Ovary (tissue), 9 donors: ENCODE measurements around the gene STAT4. TPM values are rescaled to one million over a fixed set of nuclear protein-coding genes. Genes with fewer than 3 reads are reported as not detected.

Experiments
- DNase-seq, 5 donors: peaks; one replicate each; pipeline ENCODE4 v3.0.0-alpha.2; 2019 to 2020
- H3K27ac ChIP-seq, 2 donors: fragments of 200-600 bp; one replicate each; pipeline versions ENCODE4 v1.5.1 to v1.8.0; 2019 to 2022
- H3K27me3 ChIP-seq: fragments of 200-600 bp; one replicate; pipeline ENCODE4 v1.8.0; 2022
- H3K36me3 ChIP-seq: fragments of 200-600 bp; sonication (generic); one replicate; pipeline ENCODE4 v1.5.1; 2019
- H3K4me1 ChIP-seq: one replicate; pipeline ENCODE4 v1.8.1; 2013; ENCODE audit warnings: mild to moderate bottlenecking, moderate library complexity; ENCODE audit not compliant: insufficient read depth
- H3K4me3 ChIP-seq: fragments of 200-600 bp; sonication (generic); one replicate; pipeline ENCODE4 v1.5.1; 2017
- H3K9me3 ChIP-seq, 2 donors: fragments of 200-600 bp in 1 of 2; sonication (generic) in 1 of 2; one replicate each; pipeline versions ENCODE4 v1.5.1 to v1.8.1; 2013 to 2019; ENCODE audit warnings: mild to moderate bottlenecking in 1 of 2, moderate library complexity in 1 of 2
- EP300 ChIP-seq: sonication (generic); formaldehyde crosslinking; IDR thresholded peaks from one replicate; pipeline ENCODE4 v1.6.1; 2017; ENCODE audit warnings: antibody characterized with exemption
- POLR2A ChIP-seq: fragments of 450-650 bp; IDR thresholded peaks from one replicate; pipeline ENCODE4 v1.6.1; 2017; ENCODE audit warnings: antibody characterized with exemption, mild to moderate bottlenecking, moderate library complexity
- WGBS, 3 donors: extraction: QIAGEN DNeasy Blood & Tissue Kit in 1 of 3; methylation state at CpG; one replicate each; pipeline versions ENCODE4 v1.1.5 to v1.1.7; 2013 to 2017; 5-methylcytosine and 5-hydroxymethylcytosine counted together
- intact Hi-C, 4 donors: fragments of 100-400 bp; cut with DNase I; formaldehyde crosslinking; loops; one replicate each; pipeline versions ENCODE4 v1.11.0 to v1.15.1; 2022 to 2023
- polyA plus RNA-seq, 2 donors: library from polyadenylated mRNA; stranded (reverse); fragments of 200-250 nt in 1 of 2; fragments of 350-450 nt in 1 of 2; fragmentation: Illumina TruSeq in 1 of 2; extraction: RNeasy Lipid Tissue Mini Kit (QIAGEN cat#74804) in 1 of 2; gene quantifications; one replicate each; pipeline ENCODE4 v1.2.3, GENCODE V29; 2013 to 2014
- total RNA-seq, 7 donors: library from RNA; depleted of rRNA in 2 of 7; stranded (reverse); fragments of >200 nt in 2 of 7; fragmentation: NEBNext Ultra II Directional in 3 of 7; extraction: Animal tissue kit (Norgen Biotek cat#: 25700) in 3 of 7; gene quantifications; one replicate each; pipeline versions ENCODE4 v1.1.0 to v1.2.4, GENCODE V29; 2016 to 2023
- TF ChIP-seq, protein P1 (sequence below), 3 donors: fragments of 450-650 bp in 2 of 3; fragments of 200-600 bp in 1 of 3; IDR thresholded peaks; one replicate each; pipeline versions ENCODE4 v1.5.1 to v1.8.0; 2016 to 2022; ENCODE audit warnings: antibody characterized with exemption in 3 of 3, mild to moderate bottlenecking in 1 of 3
- donor health status: DM: no; HTN: no; CAD: no; lungs with moderate emphysema.
- donor health status: DM: no; HTN: no; CAD: no.
- donor health status: Bipolar disorder and iron deficiency.
- donor health status: DM: yes; HTN: yes; CAD: no.
- donor health status: DM: no; HTN: no; CAD: no.
- donor health status: DM: yes; HTN: yes; CAD: no.

The STAT4 gene
- total and polyA plus RNA-seq, 9 donors = 0.52 to 3.6 (median 1.5) TPM

- DNase-seq = no peak
Measured at GRCh38 chr2:191003405-191004309, 147.1 kb downstream of the STAT4 start.

GRCh38 chr2:191001624-191002023, 149.2 kb downstream of the STAT4 start:
- Histone ChIP-seq H3K4me3 (no peak overlapping the region), H3K27me3 (no peaks in the 10 kb centered on the region), H3K27ac (no peak overlapping the region), H3K9me3 (no peaks in the 10 kb centered on the region), H3K36me3 (no peaks in the 10 kb centered on the region), H3K4me1 (no peaks in the 10 kb centered on the region)
- no peak for DNase-seq
- intact Hi-C loops = no loop called here
- TF ChIP-seq EP300 = no peak
- 90 to 94% (median 92%) methylated on average over 3 of the region's 3 CpGs for WGBS, 3 donors

More at GRCh38 chr2:191003405-191004309, 147.1 kb downstream of the STAT4 start:
- no peak for TF ChIP-seq EP300
- no peaks in the 10 kb centered on the region for H3K36me3 ChIP-seq
- intact Hi-C loops = no loop called here
- 89 to 94% (median 92%) methylated on average over 6 of the region's 6 CpGs for WGBS, 3 donors
- H3K4me3 ChIP-seq = no peak overlapping the region
- H3K27me3 ChIP-seq = no peaks in the 10 kb centered on the region
- no peaks in the 10 kb centered on the region for H3K9me3 ChIP-seq
- no peaks in the 10 kb centered on the region for H3K4me1 ChIP-seq
- H3K27ac ChIP-seq = no peak overlapping the region

GRCh38 chr2:191001032-191001431, 149.8 kb downstream of the STAT4 start:
- TF ChIP-seq POLR2A = no peak
- H3K9me3 ChIP-seq = no peaks in the 10 kb centered on the region
- 63 to 74% (median 64%) methylated on average over 2 of the region's 2 CpGs for WGBS, 3 donors
- no peaks in the 10 kb centered on the region for H3K36me3 ChIP-seq
- no peaks in the 10 kb centered on the region for H3K4me1 ChIP-seq
- H3K4me3 ChIP-seq = no peak overlapping the region
- H3K27me3 ChIP-seq = no peaks in the 10 kb centered on the region
- no peak for DNase-seq
- no peak overlapping the region for H3K27ac ChIP-seq
- intact Hi-C loops = no loop called here

DNA sequence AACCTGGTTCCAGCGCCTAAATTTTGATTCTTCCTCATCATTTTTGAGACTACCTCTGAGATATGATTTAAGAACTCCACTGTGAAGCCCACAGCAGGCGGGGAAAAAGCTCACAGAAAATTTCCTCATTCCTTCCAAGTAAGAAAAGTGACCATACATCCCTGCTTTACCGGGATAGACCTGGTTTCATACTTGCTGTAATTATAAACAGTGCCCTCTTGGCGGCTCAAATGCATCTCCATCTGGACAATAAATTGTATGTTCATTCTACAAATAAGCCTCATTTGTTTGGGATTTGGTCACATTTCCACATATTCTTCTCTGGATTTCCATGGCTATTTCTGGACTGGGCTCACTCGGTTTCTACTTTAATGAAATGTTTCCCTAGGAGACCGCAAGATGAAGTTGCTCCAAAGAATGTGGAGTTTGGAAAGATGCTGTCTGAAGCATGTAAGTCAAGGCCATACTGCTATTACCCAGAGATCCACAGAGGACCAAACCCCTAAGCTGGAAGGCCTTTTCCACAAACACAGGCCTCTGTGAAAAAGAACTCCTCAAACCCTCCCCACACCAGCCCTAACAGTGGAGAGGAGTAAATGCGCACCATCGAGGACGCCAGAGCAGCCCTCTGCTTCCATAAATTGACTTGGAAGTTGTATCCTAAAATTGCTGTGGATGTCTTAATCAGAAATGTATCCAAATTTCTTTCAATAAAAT, 150.7 kb downstream of the STAT4 start:
- WGBS, 3 donors = 69 to 75% (median 71%) methylated on average over 9 of the region's 9 CpGs
- Histone ChIP-seq H3K9me3 (no peaks in the 10 kb centered on the region), H3K4me1 (no peaks in the 10 kb centered on the region), H3K4me3 (no peak overlapping the region), H3K27ac (no peak overlapping the region), H3K27me3 (no peaks in the 10 kb centered on the region), H3K36me3 (no peaks in the 10 kb centered on the region)
- TF ChIP-seq, protein P1, sequence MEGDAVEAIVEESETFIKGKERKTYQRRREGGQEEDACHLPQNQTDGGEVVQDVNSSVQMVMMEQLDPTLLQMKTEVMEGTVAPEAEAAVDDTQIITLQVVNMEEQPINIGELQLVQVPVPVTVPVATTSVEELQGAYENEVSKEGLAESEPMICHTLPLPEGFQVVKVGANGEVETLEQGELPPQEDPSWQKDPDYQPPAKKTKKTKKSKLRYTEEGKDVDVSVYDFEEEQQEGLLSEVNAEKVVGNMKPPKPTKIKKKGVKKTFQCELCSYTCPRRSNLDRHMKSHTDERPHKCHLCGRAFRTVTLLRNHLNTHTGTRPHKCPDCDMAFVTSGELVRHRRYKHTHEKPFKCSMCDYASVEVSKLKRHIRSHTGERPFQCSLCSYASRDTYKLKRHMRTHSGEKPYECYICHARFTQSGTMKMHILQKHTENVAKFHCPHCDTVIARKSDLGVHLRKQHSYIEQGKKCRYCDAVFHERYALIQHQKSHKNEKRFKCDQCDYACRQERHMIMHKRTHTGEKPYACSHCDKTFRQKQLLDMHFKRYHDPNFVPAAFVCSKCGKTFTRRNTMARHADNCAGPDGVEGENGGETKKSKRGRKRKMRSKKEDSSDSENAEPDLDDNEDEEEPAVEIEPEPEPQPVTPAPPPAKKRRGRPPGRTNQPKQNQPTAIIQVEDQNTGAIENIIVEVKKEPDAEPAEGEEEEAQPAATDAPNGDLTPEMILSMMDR (IDR thresholded peaks at IDR 0.05) = no peak
- no peak for TF ChIP-seq EP300
- TF ChIP-seq POLR2A = no peak
- intact Hi-C loops = no loop called here
- no peak for DNase-seq

DNA sequence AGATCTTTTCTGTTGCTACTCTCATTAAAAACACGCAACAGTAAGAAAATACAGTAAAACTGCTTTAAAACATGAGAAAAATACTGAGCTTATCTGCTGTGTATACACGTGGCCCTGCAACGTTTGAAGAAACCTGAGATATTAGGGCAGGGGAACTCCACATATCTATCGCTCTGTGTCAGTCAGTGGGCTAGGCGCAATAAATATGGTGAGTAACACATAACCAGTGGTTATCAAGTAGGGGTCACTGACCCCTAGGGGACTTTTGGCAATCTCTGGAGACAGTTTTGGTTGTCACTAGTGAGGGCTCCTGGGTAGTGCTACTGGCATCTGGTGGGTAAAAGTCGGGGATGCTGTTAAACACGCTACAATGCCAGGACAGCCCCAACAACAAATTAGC, 151.7 kb downstream of the STAT4 start:
- no peak for DNase-seq
- H3K36me3 ChIP-seq = no peaks in the 10 kb centered on the region
- H3K27me3 ChIP-seq = no peaks in the 10 kb centered on the region
- TF ChIP-seq POLR2A = no peak
- no peak for TF ChIP-seq EP300
- TF ChIP-seq, protein P1 (IDR thresholded peaks at IDR 0.05) = no peak
- WGBS, 3 donors = 82 to 86% (median 82%) methylated on average over 7 of the region's 7 CpGs
- no peak overlapping the region for H3K4me3 ChIP-seq
- H3K4me1 ChIP-seq = no peaks in the 10 kb centered on the region
- H3K9me3 ChIP-seq = no peaks in the 10 kb centered on the region
- H3K27ac ChIP-seq = no peak overlapping the region
- intact Hi-C loops = no loop called here
